Neuronal stem cell (in vitro differentiated cells): ENCODE data around the gene SIGLEC7.

Experiments used
- DNase-seq: peaks from one replicate; pipeline ENCODE4 v3.0.0-alpha.2; 2013; ENCODE audit warnings: low spot score
- H2AFZ ChIP-seq: one replicate; pipeline ENCODE4 v1.6.1; 2013; ENCODE audit warnings: mild to moderate bottlenecking, low read length, inconsistent platforms
- H2AK5ac ChIP-seq: 2 replicates; pipeline ENCODE4 v1.6.1; 2013; ENCODE audit warnings: low read depth, mild to moderate bottlenecking, inconsistent platforms, low read length, moderate library complexity, mixed read lengths
- H2BK120ac ChIP-seq: 2 replicates; pipeline ENCODE4 v1.6.1; 2013; ENCODE audit warnings: low read depth, mild to moderate bottlenecking, inconsistent platforms, low read length, moderate library complexity, mixed read lengths
- H2BK12ac ChIP-seq: one replicate; pipeline ENCODE4 v1.6.1; 2013; ENCODE audit warnings: low read length, inconsistent platforms
- H2BK15ac ChIP-seq: 2 replicates; pipeline ENCODE4 v1.6.1; 2013; ENCODE audit warnings: mild to moderate bottlenecking, low read length, inconsistent platforms, mixed read lengths
- H2BK5ac ChIP-seq: one replicate; pipeline ENCODE4 v1.6.1; 2013; ENCODE audit warnings: inconsistent platforms, mild to moderate bottlenecking, low read length, moderate library complexity
- H3K14ac ChIP-seq: one replicate; pipeline ENCODE4 v1.6.1; 2013; ENCODE audit warnings: low read length, inconsistent platforms
- H3K18ac ChIP-seq: 2 replicates; pipeline ENCODE4 v1.6.1; 2013; ENCODE audit warnings: low read length, inconsistent platforms
- H3K23ac ChIP-seq: 2 replicates; pipeline ENCODE4 v1.6.1; 2013; ENCODE audit warnings: low read depth, mild to moderate bottlenecking, mixed read lengths, low read length, inconsistent platforms; ENCODE audit not compliant: poor library complexity
- H3K27ac ChIP-seq: replicated peaks from 3 replicates; pipeline ENCODE4 v1.5.1; 2013; ENCODE audit warnings: low read length, inconsistent platforms
- H3K27me3 ChIP-seq, 3 experiments: 2 replicates each; pipeline ENCODE4 v1.6.1; 2013; ENCODE audit warnings: low read length in 3 of 3, mild to moderate bottlenecking in 2 of 3, inconsistent platforms in 1 of 3, low read depth in 1 of 3, mixed read lengths in 1 of 3, moderate library complexity in 1 of 3; ENCODE audit not compliant: control insufficient read depth in 3 of 3, insufficient read depth in 3 of 3
- H3K36me3 ChIP-seq, 2 donors: replicated peaks in 1 of 2; 2 replicates each; pipeline ENCODE4 v1.6.1; 2013; ENCODE audit warnings: low read length in 2 of 2; ENCODE audit not compliant: control insufficient read depth in 2 of 2, insufficient read depth in 2 of 2
- H3K4ac ChIP-seq: 2 replicates; pipeline ENCODE4 v1.6.1; 2013; ENCODE audit warnings: inconsistent platforms, mild to moderate bottlenecking, low read length, moderate library complexity
- H3K4me1 ChIP-seq, 2 donors: 1 replicate in 1 of 2; 2 replicates in 1 of 2; pipeline ENCODE4 v1.6.1; 2013; ENCODE audit warnings: low read length in 2 of 2, low read depth in 1 of 2; ENCODE audit not compliant: control insufficient read depth in 2 of 2, insufficient read depth in 1 of 2
- H3K4me2 ChIP-seq: one replicate; pipeline ENCODE4 v1.6.1; 2013; ENCODE audit warnings: mild to moderate bottlenecking, low read length, inconsistent platforms; ENCODE audit not compliant: insufficient read depth, poor library complexity, severe bottlenecking
- H3K4me3 ChIP-seq, 2 donors: 2 replicates each; pipeline ENCODE4 v1.5.1; 2013; ENCODE audit warnings: low read length in 2 of 2, mild to moderate bottlenecking in 2 of 2, inconsistent platforms in 1 of 2, moderate library complexity in 1 of 2
- H3K79me1 ChIP-seq: one replicate; pipeline ENCODE4 v1.6.1; 2013; ENCODE audit warnings: low read depth, mild to moderate bottlenecking, inconsistent platforms, low read length, moderate library complexity
- H3K9ac ChIP-seq: one replicate; pipeline ENCODE4 v1.6.1; 2013; ENCODE audit warnings: mild to moderate bottlenecking, low read depth, low read length, inconsistent platforms; ENCODE audit not compliant: poor library complexity
- H3K9me3 ChIP-seq, 2 donors: replicated peaks in 1 of 2; 2 replicates each; pipeline versions ENCODE3 to v1.6.1; 2013; ENCODE audit warnings: low read length in 2 of 2, mild to moderate bottlenecking in 2 of 2, inconsistent platforms in 1 of 2, low read depth in 1 of 2, mixed read lengths in 1 of 2, moderate library complexity in 1 of 2; ENCODE audit not compliant: control insufficient read depth in 2 of 2, insufficient read depth in 1 of 2
- H4K8ac ChIP-seq: one replicate; pipeline ENCODE4 v1.6.1; 2013; ENCODE audit warnings: low read depth, mild to moderate bottlenecking, inconsistent platforms, low read length, moderate library complexity
- H4K91ac ChIP-seq: one replicate; pipeline ENCODE4 v1.6.1; 2013; ENCODE audit warnings: low read length, low read depth, mild to moderate bottlenecking, inconsistent platforms; ENCODE audit not compliant: poor library complexity
- WGBS, 2 donors: extraction: QIAGEN DNeasy Blood & Tissue Kit; methylation state at CpG; one replicate each; pipeline ENCODE4 v1.1.7; 2013; ENCODE audit warnings: missing lambda C conversion rate in 2 of 2, mixed read lengths in 1 of 2; ENCODE audit not compliant: insufficient read length in 2 of 2, insufficient replicate concordance in 1 of 2; ENCODE audit errors: extremely low coverage in 2 of 2; 5-methylcytosine and 5-hydroxymethylcytosine counted together

Gene SIGLEC7

DNA sequence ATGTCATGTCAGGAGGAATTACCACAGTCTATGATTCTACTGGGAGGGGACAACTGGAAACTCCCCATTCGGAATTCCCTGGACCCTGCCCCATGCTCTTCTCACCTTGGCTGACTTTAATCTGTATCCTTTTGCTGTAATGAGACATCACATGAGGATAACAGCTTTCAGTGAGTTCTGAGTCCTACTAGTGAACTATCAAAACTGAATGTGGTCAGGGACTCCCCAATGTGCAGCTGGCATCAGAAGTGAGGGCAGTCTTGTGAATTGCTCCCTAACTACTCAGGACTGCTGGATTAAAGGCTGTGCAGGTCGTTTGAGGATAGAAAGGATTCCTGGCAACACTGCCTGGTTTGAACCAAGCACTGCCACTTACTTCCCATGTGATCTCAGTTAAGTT is 15.2 kb downstream of the SIGLEC7 start:
- no peak overlapping the region for H3K9ac ChIP-seq
- H3K23ac ChIP-seq, result no peak overlapping the region
- no peaks in the 10 kb centered on the region for H3K36me3 ChIP-seq
- no peak overlapping the region for H3K4ac ChIP-seq
- H2AK5ac ChIP-seq, result no peak overlapping the region
- DNase-seq, result no peak
- H3K79me1 ChIP-seq, result no peaks in the 10 kb centered on the region
- H4K8ac ChIP-seq, result no peak overlapping the region
- peaks cover 0 to 3% of the 10 kb centered on the region in 2 donors for H3K4me1 ChIP-seq
- WGBS, 2 donors, result no CpG with 5 or more reads among the region's 2 CpGs
- H2AFZ ChIP-seq, result no peak overlapping the region
- H3K9me3 ChIP-seq, result no peaks in the 10 kb centered on the region
- no peak overlapping the region for H2BK12ac ChIP-seq
- no peak overlapping the region for H3K4me2 ChIP-seq
- no peak overlapping the region for H3K18ac ChIP-seq
- H3K14ac ChIP-seq, result no peak overlapping the region
- no peak overlapping the region for H3K27ac ChIP-seq
- H2BK5ac ChIP-seq, result no peak overlapping the region
- no peak overlapping the region for H2BK120ac ChIP-seq
- H4K91ac ChIP-seq, result no peak overlapping the region
- H2BK15ac ChIP-seq, result no peak overlapping the region
- peaks cover 0 to 32% (median 0%) of the 10 kb centered on the region in 3 experiments for H3K27me3 ChIP-seq
- H3K4me3 ChIP-seq, result no peak overlapping the region

DNA sequence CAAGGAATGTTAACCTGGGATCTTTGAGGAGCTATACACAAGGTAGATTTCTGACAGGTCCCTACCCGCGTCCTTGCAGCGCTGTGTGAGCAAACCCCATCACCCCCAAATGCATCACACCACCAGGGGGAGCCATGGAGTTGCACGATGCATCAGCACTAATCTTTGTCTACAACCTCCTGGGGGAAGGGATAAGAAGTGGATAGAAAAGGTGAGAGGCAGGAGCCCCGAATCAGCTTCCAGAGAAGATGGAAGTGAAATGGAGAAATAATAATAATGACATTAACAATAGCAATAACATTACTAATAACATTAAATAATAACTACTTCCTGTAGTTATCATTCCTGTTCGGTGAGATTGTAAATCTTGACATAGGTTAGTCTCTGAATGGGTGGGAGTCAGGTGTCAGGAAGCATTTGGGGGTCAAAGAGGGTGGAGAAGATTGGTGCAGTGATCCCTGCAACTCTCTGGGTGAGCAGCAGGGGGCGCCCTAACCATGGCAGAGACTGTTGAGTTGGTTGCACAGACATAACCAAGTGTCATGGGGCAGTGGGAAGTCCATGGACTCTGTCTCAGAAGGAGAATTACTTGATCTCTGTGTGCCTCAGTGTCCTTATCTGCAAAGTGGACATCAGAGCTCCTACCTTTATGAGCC is 16.5 kb downstream of the SIGLEC7 start:
- WGBS, 2 donors, result no CpG with 5 or more reads among the region's 7 CpGs

GRCh38 chr19:51159656-51160055 is 17.6 kb downstream of the SIGLEC7 start:
- H3K4me1 ChIP-seq, result peaks cover 0 to 3% of the 10 kb centered on the region in 2 donors
- no peak overlapping the region for H4K8ac ChIP-seq
- no peak overlapping the region for H3K9ac ChIP-seq
- no peak overlapping the region for H3K4ac ChIP-seq
- no peak overlapping the region for H3K4me3 ChIP-seq
- no peaks in the 10 kb centered on the region for H3K9me3 ChIP-seq
- H3K79me1 ChIP-seq, result no peaks in the 10 kb centered on the region
- no CpG with 5 or more reads among the region's 4 CpGs for WGBS, 2 donors
- no peak overlapping the region for H3K23ac ChIP-seq
- H3K14ac ChIP-seq, result no peak overlapping the region
- H2BK12ac ChIP-seq, result no peak overlapping the region
- no peak overlapping the region for H3K18ac ChIP-seq
- DNase-seq, result no peak
- H4K91ac ChIP-seq, result no peak overlapping the region
- H3K27me3 ChIP-seq, result peaks cover 0 to 23% (median 0%) of the 10 kb centered on the region in 3 experiments
- H3K27ac ChIP-seq, result no peak overlapping the region
- no peak overlapping the region for H3K4me2 ChIP-seq
- no peak overlapping the region for H2AFZ ChIP-seq
- no peak overlapping the region for H2BK15ac ChIP-seq
- no peak overlapping the region for H2AK5ac ChIP-seq
- no peak overlapping the region for H2BK120ac ChIP-seq
- H3K36me3 ChIP-seq, result no peaks in the 10 kb centered on the region
- no peak overlapping the region for H2BK5ac ChIP-seq

More for the DNA sequence above, 16.5 kb downstream of the SIGLEC7 start:
- no peak overlapping the region for H3K14ac ChIP-seq
- no peak overlapping the region for H3K27ac ChIP-seq
- no peaks in the 10 kb centered on the region for H3K9me3 ChIP-seq
- H2BK15ac ChIP-seq, result no peak overlapping the region
- H3K9ac ChIP-seq, result peak overlapping the region; percentile 26
- no peak overlapping the region for H2AFZ ChIP-seq
- no peak overlapping the region for H2AK5ac ChIP-seq
- H3K4ac ChIP-seq, result no peak overlapping the region
- no peak overlapping the region for H4K91ac ChIP-seq
- H4K8ac ChIP-seq, result no peak overlapping the region
- H3K4me2 ChIP-seq, result no peak overlapping the region
- no peak overlapping the region for H3K23ac ChIP-seq
- no peak overlapping the region for H3K18ac ChIP-seq
- H3K27me3 ChIP-seq, result peaks cover 0 to 24% (median 0%) of the 10 kb centered on the region in 3 experiments
- no peak overlapping the region for H2BK12ac ChIP-seq
- no peaks in the 10 kb centered on the region for H3K36me3 ChIP-seq
- H2BK120ac ChIP-seq, result no peak overlapping the region
- H3K79me1 ChIP-seq, result no peaks in the 10 kb centered on the region
- DNase-seq, result peak; percentile 31
- no peak overlapping the region for H3K4me3 ChIP-seq
- H2BK5ac ChIP-seq, result no peak overlapping the region
- H3K4me1 ChIP-seq, result peaks cover 0 to 3% of the 10 kb centered on the region in 2 donors

GRCh38 chr19:51161266-51161665 is 19.2 kb downstream of the SIGLEC7 start:
- Histone ChIP-seq H2AK5ac (no peak overlapping the region), H3K36me3 (no peaks in the 10 kb centered on the region), H3K18ac (no peak overlapping the region), H3K9me3 (no peaks in the 10 kb centered on the region), H2BK15ac (no peak overlapping the region), H2BK12ac (no peak overlapping the region), H2AFZ (no peak overlapping the region), H3K27me3 (peaks cover 0 to 20% (median 0%) of the 10 kb centered on the region in 3 experiments), H3K4ac (no peak overlapping the region), H3K79me1 (no peaks in the 10 kb centered on the region), H3K4me2 (no peak overlapping the region), H3K9ac (no peak overlapping the region), H3K4me3 (no peak overlapping the region), H3K27ac (no peak overlapping the region), H2BK120ac (no peak overlapping the region), H2BK5ac (no peak overlapping the region), H3K4me1 (peaks cover 0 to 1% of the 10 kb centered on the region in 2 donors), H3K14ac (no peak overlapping the region), H3K23ac (no peak overlapping the region), H4K91ac (no peak overlapping the region), H4K8ac (no peak overlapping the region)
- no CpG with 5 or more reads among the region's 1 CpG for WGBS, 2 donors
- DNase-seq, result no peak
